Ishikawa (cell line): ENCODE data around the gene CPE.

Source experiments
- CEBPB ChIP-seq: IDR thresholded peaks from 2 replicates; pipeline ENCODE4 v1.6.1; 2012
- CREB1 ChIP-seq: IDR thresholded peaks from 2 replicates; pipeline ENCODE4 v1.6.1; 2012; ENCODE audit warnings: low read depth
- EGR1 ChIP-seq: IDR thresholded peaks from 2 replicates; pipeline ENCODE4 v1.6.1; 2012
- EP300 ChIP-seq: IDR thresholded peaks from 2 replicates; pipeline ENCODE4 v1.6.1; 2012; ENCODE audit warnings: borderline replicate concordance
- FOXM1 ChIP-seq: IDR thresholded peaks from 2 replicates; pipeline ENCODE4 v1.6.1; 2012; ENCODE audit warnings: low read depth, borderline replicate concordance
- NFIC ChIP-seq: IDR thresholded peaks from 2 replicates; pipeline ENCODE4 v1.6.1; 2012
- RAD21 ChIP-seq: IDR thresholded peaks from 2 replicates; pipeline ENCODE4 v1.6.1; 2012; ENCODE audit warnings: low read depth
- TAF1 ChIP-seq: IDR thresholded peaks from 2 replicates; pipeline ENCODE4 v1.6.1; 2012; ENCODE audit warnings: low read depth, mild to moderate bottlenecking
- TEAD4 ChIP-seq: IDR thresholded peaks from 2 replicates; pipeline ENCODE4 v1.6.1; 2012
- YY1 ChIP-seq: IDR thresholded peaks from 2 replicates; pipeline ENCODE4 v1.6.1; 2012; ENCODE audit warnings: low read depth
- ZBTB7A ChIP-seq: IDR thresholded peaks from 2 replicates; pipeline ENCODE4 v1.6.1; 2012; ENCODE audit warnings: low read depth
- TF ChIP-seq, protein P1 (sequence below): IDR thresholded peaks from 2 replicates; pipeline ENCODE4 v1.6.1; 2012; ENCODE audit warnings: low read depth, mild to moderate bottlenecking
- TF ChIP-seq, protein P2 (sequence below): IDR thresholded peaks from 2 replicates; pipeline ENCODE4 v1.6.1; 2012
- TF ChIP-seq, protein P3 (sequence below): IDR thresholded peaks from 2 replicates; pipeline ENCODE4 v1.6.1; 2012

DNA sequence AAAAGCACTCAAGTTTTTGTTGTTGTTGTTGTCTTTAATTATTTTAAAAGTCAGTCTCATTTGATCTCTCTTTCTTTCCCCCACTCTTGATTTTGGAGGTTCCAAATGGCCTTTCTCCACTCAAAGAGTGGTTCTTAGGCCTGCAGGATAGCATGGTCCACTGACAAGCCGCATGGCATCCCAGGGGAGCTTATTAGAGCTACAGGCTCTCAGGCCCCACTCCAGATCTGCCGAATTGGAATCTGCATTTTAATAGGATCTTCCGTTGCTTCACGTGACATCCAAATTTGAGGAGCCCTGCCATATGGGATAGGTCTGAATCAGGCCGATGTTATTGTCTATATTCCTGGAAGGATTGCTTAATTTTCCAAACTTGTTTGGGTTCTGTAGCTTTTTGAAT lies 72.1 kb downstream of the CPE start:
- TF ChIP-seq, protein P1, sequence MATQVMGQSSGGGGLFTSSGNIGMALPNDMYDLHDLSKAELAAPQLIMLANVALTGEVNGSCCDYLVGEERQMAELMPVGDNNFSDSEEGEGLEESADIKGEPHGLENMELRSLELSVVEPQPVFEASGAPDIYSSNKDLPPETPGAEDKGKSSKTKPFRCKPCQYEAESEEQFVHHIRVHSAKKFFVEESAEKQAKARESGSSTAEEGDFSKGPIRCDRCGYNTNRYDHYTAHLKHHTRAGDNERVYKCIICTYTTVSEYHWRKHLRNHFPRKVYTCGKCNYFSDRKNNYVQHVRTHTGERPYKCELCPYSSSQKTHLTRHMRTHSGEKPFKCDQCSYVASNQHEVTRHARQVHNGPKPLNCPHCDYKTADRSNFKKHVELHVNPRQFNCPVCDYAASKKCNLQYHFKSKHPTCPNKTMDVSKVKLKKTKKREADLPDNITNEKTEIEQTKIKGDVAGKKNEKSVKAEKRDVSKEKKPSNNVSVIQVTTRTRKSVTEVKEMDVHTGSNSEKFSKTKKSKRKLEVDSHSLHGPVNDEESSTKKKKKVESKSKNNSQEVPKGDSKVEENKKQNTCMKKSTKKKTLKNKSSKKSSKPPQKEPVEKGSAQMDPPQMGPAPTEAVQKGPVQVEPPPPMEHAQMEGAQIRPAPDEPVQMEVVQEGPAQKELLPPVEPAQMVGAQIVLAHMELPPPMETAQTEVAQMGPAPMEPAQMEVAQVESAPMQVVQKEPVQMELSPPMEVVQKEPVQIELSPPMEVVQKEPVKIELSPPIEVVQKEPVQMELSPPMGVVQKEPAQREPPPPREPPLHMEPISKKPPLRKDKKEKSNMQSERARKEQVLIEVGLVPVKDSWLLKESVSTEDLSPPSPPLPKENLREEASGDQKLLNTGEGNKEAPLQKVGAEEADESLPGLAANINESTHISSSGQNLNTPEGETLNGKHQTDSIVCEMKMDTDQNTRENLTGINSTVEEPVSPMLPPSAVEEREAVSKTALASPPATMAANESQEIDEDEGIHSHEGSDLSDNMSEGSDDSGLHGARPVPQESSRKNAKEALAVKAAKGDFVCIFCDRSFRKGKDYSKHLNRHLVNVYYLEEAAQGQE: no peak
- TF ChIP-seq TAF1: no peak
- TF ChIP-seq EP300: no peak
- no peak for TF ChIP-seq RAD21
- TF ChIP-seq YY1: no peak
- TF ChIP-seq NFIC: no peak
- TF ChIP-seq EGR1: no peak
- no peak for TF ChIP-seq TEAD4
- TF ChIP-seq, protein P2, sequence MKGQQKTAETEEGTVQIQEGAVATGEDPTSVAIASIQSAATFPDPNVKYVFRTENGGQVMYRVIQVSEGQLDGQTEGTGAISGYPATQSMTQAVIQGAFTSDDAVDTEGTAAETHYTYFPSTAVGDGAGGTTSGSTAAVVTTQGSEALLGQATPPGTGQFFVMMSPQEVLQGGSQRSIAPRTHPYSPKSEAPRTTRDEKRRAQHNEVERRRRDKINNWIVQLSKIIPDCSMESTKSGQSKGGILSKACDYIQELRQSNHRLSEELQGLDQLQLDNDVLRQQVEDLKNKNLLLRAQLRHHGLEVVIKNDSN: no peak
- TF ChIP-seq, protein P3, sequence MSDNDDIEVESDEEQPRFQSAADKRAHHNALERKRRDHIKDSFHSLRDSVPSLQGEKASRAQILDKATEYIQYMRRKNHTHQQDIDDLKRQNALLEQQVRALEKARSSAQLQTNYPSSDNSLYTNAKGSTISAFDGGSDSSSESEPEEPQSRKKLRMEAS: no peak
- no peak for TF ChIP-seq CEBPB
- TF ChIP-seq FOXM1: no peak
- no peak for TF ChIP-seq CREB1
- no peak for TF ChIP-seq ZBTB7A
